B cell (primary cell): Measurements from ENCODE around the gene IKBKE. TPM values are rescaled to one million over a fixed set of nuclear protein-coding genes. Genes with fewer than 3 reads are reported as not detected.

ENCODE experiments used
- ATAC-seq: fragments of 200-7000 bp; cut with Tn5 transposase; one replicate; pipeline ENCODE4 v1.10.0; 2021; ENCODE audit warnings: low read depth, mild to moderate bottlenecking, moderate number of reproducible peaks, moderate library complexity
- CTCF ChIA-PET: fragments of 350-600 bp; sonication (Branson Sonifier 250); formaldehyde crosslinking; loops from one replicate; lab custom pipeline; 2021; ENCODE audit warnings: antibody characterized with exemption, inconsistent platforms; lab: Charles Lee
- POLR2A ChIA-PET: fragments of 350-600 bp; sonication (Branson Sonifier 250); formaldehyde crosslinking; loops from one replicate; lab custom pipeline; 2021; ENCODE audit warnings: antibody characterized with exemption; lab: Charles Lee
- DNase-seq: peaks from one replicate; pipeline ENCODE4 v3.0.0; 2013
- H2AFZ ChIP-seq: 2 replicates; pipeline ENCODE4 v1.6.1; 2012; ENCODE audit warnings: mild to moderate bottlenecking, low read depth, low read length; ENCODE audit not compliant: insufficient read depth, poor library complexity, severe bottlenecking
- H3K27ac ChIP-seq, 2 donors: 1 replicate in 1 of 2; 2 replicates in 1 of 2; pipeline ENCODE4 v1.5.1; 2012 to 2013; ENCODE audit warnings: low read length in 2 of 2, mild to moderate bottlenecking in 2 of 2, moderate library complexity in 1 of 2
- H3K27me3 ChIP-seq, 4 experiments: fragments of 200-600 bp in 1 of 4; sonication (generic) in 1 of 4; replicated peaks in 1 of 4; 1 replicate in 2 of 4; 2 replicates in 2 of 4; pipeline versions ENCODE4 v1.6.1 to v1.7.0; 2013 to 2016; ENCODE audit warnings: low read length in 3 of 4, mild to moderate bottlenecking in 2 of 4, mixed read lengths in 1 of 4, moderate library complexity in 1 of 4; ENCODE audit not compliant: insufficient read depth in 4 of 4, control insufficient read depth in 3 of 4; ENCODE audit errors: control extremely low read depth in 1 of 4
- H3K36me3 ChIP-seq, 2 experiments: replicated peaks in 1 of 2; 1 replicate in 1 of 2; 2 replicates in 1 of 2; pipeline versions ENCODE4 v1.6.1 to v1.7.1; 2013; ENCODE audit warnings: low read length in 1 of 2; ENCODE audit not compliant: insufficient read depth in 2 of 2, control insufficient read depth in 1 of 2; ENCODE audit errors: control extremely low read depth in 1 of 2, extremely low read depth in 1 of 2
- H3K4me1 ChIP-seq, 2 donors: fragments of 200-600 bp in 1 of 2; sonication (generic) in 1 of 2; 1 replicate in 1 of 2; 2 replicates in 1 of 2; pipeline versions ENCODE4 v1.5.1 to v1.6.1; 2013 to 2017; ENCODE audit warnings: low read length in 2 of 2; ENCODE audit not compliant: control insufficient read depth in 2 of 2, insufficient read depth in 2 of 2
- H3K4me2 ChIP-seq: replicated peaks from 2 replicates; pipeline ENCODE3; 2012; ENCODE audit warnings: mild to moderate bottlenecking, low read depth, low read length; ENCODE audit not compliant: poor library complexity, severe bottlenecking
- H3K4me3 ChIP-seq, 5 experiments: fragments of 200-600 bp in 1 of 5; sonication (generic) in 1 of 5; 1 replicate in 3 of 5; 2 replicates in 2 of 5; pipeline versions ENCODE4 v1.5.1 to v1.7.0; 2011 to 2016; ENCODE audit warnings: low read length in 4 of 5, mild to moderate bottlenecking in 4 of 5, low read depth in 2 of 5, control low read depth in 1 of 5, moderate library complexity in 1 of 5; ENCODE audit not compliant: insufficient read depth in 1 of 5; ENCODE audit errors: control extremely low read depth in 1 of 5, extremely low read depth in 1 of 5
- H3K79me2 ChIP-seq: fragments of 200-600 bp; sonication (generic); one replicate; pipeline ENCODE4 v1.6.0; 2016; ENCODE audit warnings: low read length; ENCODE audit not compliant: control insufficient read depth, insufficient read depth
- H3K9ac ChIP-seq: fragments of 200-600 bp; sonication (generic); 2 replicates; pipeline ENCODE4 v1.6.1; 2017; ENCODE audit warnings: mild to moderate bottlenecking, low read length, moderate library complexity
- H3K9me3 ChIP-seq, 3 donors: one replicate each; pipeline versions ENCODE4 v1.6.1 to v1.7.1; 2013; ENCODE audit warnings: low read length in 2 of 3; ENCODE audit not compliant: control insufficient read depth in 2 of 3, insufficient read depth in 1 of 3; ENCODE audit errors: control extremely low read depth in 1 of 3
- H4K20me1 ChIP-seq: 2 replicates; pipeline ENCODE4 v1.6.0; 2012; ENCODE audit warnings: mild to moderate bottlenecking, low read length; ENCODE audit not compliant: insufficient read depth, control insufficient read depth, poor library complexity, severe bottlenecking
- H3K27ac Mint-ChIP-seq: one replicate; pipeline ENCODE4 v1.8.0; 2021; ENCODE audit warnings: mixed read lengths
- H3K27me3 Mint-ChIP-seq: one replicate; pipeline ENCODE4 v1.8.0; 2021; ENCODE audit warnings: mixed read lengths
- H3K4me1 Mint-ChIP-seq: one replicate; pipeline ENCODE4 v1.8.0; 2021; ENCODE audit warnings: mixed read lengths
- H3K4me3 Mint-ChIP-seq: one replicate; pipeline ENCODE4 v1.8.0; 2021; ENCODE audit warnings: mixed read lengths
- H3K9me3 Mint-ChIP-seq: one replicate; pipeline ENCODE4 v1.8.0; 2022; ENCODE audit warnings: mixed read lengths; ENCODE audit not compliant: insufficient read depth
- EZH2 ChIP-seq: IDR thresholded peaks from 2 replicates; pipeline ENCODE4 v1.6.1; 2012; ENCODE audit warnings: borderline replicate concordance, low read depth, mild to moderate bottlenecking, moderate library complexity, low read length; ENCODE audit not compliant: insufficient read depth, poor library complexity, severe bottlenecking
- WGBS: methylation state at CpG from one replicate; pipeline ENCODE4 v1.1.5; 2013; ENCODE audit warnings: missing lambda C conversion rate; ENCODE audit not compliant: insufficient coverage; 5-methylcytosine and 5-hydroxymethylcytosine counted together
- intact Hi-C: fragments of 100-400 bp; cut with micrococcal nuclease; formaldehyde crosslinking; loops from one replicate; pipeline ENCODE4 v1.10.0; 2022
- polyA plus RNA-seq: library from polyadenylated mRNA; depleted of rRNA; stranded (reverse); fragments of >200 nt; gene quantifications from 2 replicates; pipeline ENCODE4 v1.2.3, GENCODE V29; 2012
- total RNA-seq, 2 donors: library from RNA; stranded (reverse); fragments of 120-200 nt in 1 of 2; gene quantifications; 1 replicate in 1 of 2; 2 replicates in 1 of 2; pipeline versions ENCODE4 v1.2.3 to v1.2.4, GENCODE V29; 2013 to 2022
- TF ChIP-seq, protein P1 (sequence below): fragments of 200-600 bp; IDR thresholded peaks from one replicate; pipeline ENCODE4 v1.8.0; 2022; ENCODE audit warnings: antibody characterized with exemption, mild to moderate bottlenecking

IKBKE gene
- total and polyA plus RNA-seq, 2 donors (not counting 1 experiment from before 2014, with no cell fraction given): 40.8 to 55.4 TPM

DNA sequence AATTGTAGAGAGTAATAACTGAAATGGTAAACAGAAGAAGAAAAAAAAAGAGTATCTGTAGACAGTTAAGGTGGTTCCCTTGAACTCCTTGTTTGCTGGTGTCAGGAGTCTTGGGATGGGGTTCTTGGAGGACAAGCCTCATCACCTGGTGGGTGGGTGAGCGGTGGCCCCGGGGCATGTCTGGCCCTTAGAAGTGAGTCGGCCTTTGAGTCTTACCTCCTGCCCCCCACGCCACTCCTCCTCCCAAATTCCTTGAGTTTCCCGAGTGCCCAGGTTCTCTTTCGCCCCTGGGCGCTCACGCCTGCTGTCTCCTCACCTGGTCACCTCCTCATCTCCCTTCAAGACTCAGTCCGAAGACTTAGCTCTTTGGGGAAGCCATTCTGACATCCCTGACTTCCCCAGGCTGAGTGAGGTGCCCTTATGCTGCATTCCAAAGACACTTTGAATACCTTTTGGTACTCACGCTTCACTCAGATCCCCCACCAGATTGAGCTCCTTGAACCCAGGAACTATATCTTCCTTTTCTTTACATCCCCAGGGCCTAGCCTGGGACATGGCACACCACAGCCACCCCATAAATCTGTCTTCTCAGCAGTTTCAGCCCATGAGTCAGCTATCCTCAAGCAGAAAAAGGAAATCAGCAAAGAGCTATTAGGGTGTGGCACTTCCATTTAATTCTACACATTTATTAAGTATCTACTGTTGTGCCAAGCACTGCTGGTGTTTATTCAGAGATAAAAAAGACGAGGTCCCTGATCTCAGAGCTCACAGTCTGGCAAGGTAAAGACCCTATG lies 13.5 kb upstream of the IKBKE start:
- H3K4me3 Mint-ChIP-seq: no peak overlapping the region
- Histone ChIP-seq H3K27ac (no peak overlapping the region), H3K36me3 (peaks cover 0 to 48% of the 10 kb centered on the region in 2 experiments), H3K9ac (no peak overlapping the region), H3K79me2 (no peaks in the 10 kb centered on the region), H4K20me1 (no peaks in the 10 kb centered on the region), H2AFZ (no peak overlapping the region), H3K4me2 (no peak overlapping the region), H3K4me1 (no peaks in the 10 kb centered on the region), H3K27me3 (no peaks in the 10 kb centered on the region), H3K9me3 (no peaks in the 10 kb centered on the region), H3K4me3 (no peak overlapping the region)
- no peaks in the 10 kb centered on the region for H3K4me1 Mint-ChIP-seq
- no peaks in the 10 kb centered on the region for H3K9me3 Mint-ChIP-seq
- H3K27me3 Mint-ChIP-seq: no peaks in the 10 kb centered on the region
- 97% methylated on average over 11 of the region's 11 CpGs for WGBS
- ATAC-seq: no peak
- DNase-seq: no peak
- no peak overlapping the region for H3K27ac Mint-ChIP-seq
- no peak for TF ChIP-seq EZH2
- TF ChIP-seq, protein P1, sequence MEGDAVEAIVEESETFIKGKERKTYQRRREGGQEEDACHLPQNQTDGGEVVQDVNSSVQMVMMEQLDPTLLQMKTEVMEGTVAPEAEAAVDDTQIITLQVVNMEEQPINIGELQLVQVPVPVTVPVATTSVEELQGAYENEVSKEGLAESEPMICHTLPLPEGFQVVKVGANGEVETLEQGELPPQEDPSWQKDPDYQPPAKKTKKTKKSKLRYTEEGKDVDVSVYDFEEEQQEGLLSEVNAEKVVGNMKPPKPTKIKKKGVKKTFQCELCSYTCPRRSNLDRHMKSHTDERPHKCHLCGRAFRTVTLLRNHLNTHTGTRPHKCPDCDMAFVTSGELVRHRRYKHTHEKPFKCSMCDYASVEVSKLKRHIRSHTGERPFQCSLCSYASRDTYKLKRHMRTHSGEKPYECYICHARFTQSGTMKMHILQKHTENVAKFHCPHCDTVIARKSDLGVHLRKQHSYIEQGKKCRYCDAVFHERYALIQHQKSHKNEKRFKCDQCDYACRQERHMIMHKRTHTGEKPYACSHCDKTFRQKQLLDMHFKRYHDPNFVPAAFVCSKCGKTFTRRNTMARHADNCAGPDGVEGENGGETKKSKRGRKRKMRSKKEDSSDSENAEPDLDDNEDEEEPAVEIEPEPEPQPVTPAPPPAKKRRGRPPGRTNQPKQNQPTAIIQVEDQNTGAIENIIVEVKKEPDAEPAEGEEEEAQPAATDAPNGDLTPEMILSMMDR: no peak
- ChIA-PET POLR2A (no interaction called here), CTCF (interaction anchor here (0.9 to 7.9 kb wide), 2 partner anchors 9 to 23 kb away, joined by 3 to 79 read pairs; no protein-coding TSS in a partner anchor)
- intact Hi-C loops: no loop called here
